Thymus (tissue), 11 donors: ENCODE measurements around the gene SLC2A5. TPM values are rescaled to one million over a fixed set of nuclear protein-coding genes. Genes with fewer than 3 reads are reported as not detected.

Experiments used
- DNase-seq, 9 donors: peaks; one replicate each; pipeline ENCODE4 v3.0.0-alpha.2; 2013; ENCODE audit warnings: low spot score in 9 of 9, low read depth in 6 of 9, missing footprints in 1 of 9
- H3K27ac ChIP-seq, 2 donors: one replicate each; pipeline ENCODE4 v1.5.1; 2013; ENCODE audit warnings: control low read depth in 1 of 2, low read depth in 1 of 2, low read length in 1 of 2, mild to moderate bottlenecking in 1 of 2, moderate library complexity in 1 of 2
- H3K27me3 ChIP-seq, 2 donors: one replicate each; pipeline ENCODE4 v1.5.1; 2013; ENCODE audit warnings: low read length in 1 of 2; ENCODE audit not compliant: control insufficient read depth in 2 of 2, insufficient read depth in 1 of 2
- H3K36me3 ChIP-seq, 2 donors: one replicate each; pipeline ENCODE4 v1.5.1; 2013; ENCODE audit warnings: low read length in 1 of 2, mild to moderate bottlenecking in 1 of 2, moderate library complexity in 1 of 2; ENCODE audit not compliant: control insufficient read depth in 2 of 2, insufficient read depth in 2 of 2
- H3K4me1 ChIP-seq, 2 donors: one replicate each; pipeline ENCODE4 v1.5.1; 2013; ENCODE audit warnings: low read length in 2 of 2; ENCODE audit not compliant: control insufficient read depth in 2 of 2, insufficient read depth in 2 of 2
- H3K4me3 ChIP-seq, 2 donors: one replicate each; pipeline ENCODE4 v1.5.1; 2013; ENCODE audit warnings: low read length in 2 of 2, control low read depth in 1 of 2, mild to moderate bottlenecking in 1 of 2
- H3K9me3 ChIP-seq, 2 donors: one replicate each; pipeline ENCODE4 v1.5.1; 2013; ENCODE audit warnings: low read length in 1 of 2, mild to moderate bottlenecking in 1 of 2; ENCODE audit not compliant: control insufficient read depth in 2 of 2, insufficient read depth in 1 of 2
- WGBS: extraction: QIAGEN DNeasy Blood & Tissue Kit; methylation state at CpG from one replicate; pipeline ENCODE4 v1.1.7; 2013; 5-methylcytosine and 5-hydroxymethylcytosine counted together
- polyA plus RNA-seq: library from polyadenylated mRNA; stranded (reverse); fragments of 200-250 nt; gene quantifications from one replicate; pipeline ENCODE4 v1.2.3, GENCODE V29; 2013
- total RNA-seq: library from RNA; stranded (reverse); fragments of 120-200 nt; gene quantifications from one replicate; pipeline ENCODE4 v1.2.4, GENCODE V29; 2013
- donor health status: healthy.

The SLC2A5 gene
- total and polyA plus RNA-seq, 2 donors, result 1.5 to 6.8 TPM

GRCh38 chr1:9070486-9070885 is 1.1 kb upstream of the SLC2A5 start:
- Histone ChIP-seq H3K27me3 (no peaks in the 10 kb centered on the region), H3K4me3 (no peak overlapping the region), H3K4me1 (peaks cover 0 to 9% of the 10 kb centered on the region in 2 donors), H3K27ac (no peak overlapping the region), H3K9me3 (no peaks in the 10 kb centered on the region), H3K36me3 (no peaks in the 10 kb centered on the region)
- WGBS, result 96% methylated on average over 7 of the region's 7 CpGs
- DNase-seq, result no peak

DNA sequence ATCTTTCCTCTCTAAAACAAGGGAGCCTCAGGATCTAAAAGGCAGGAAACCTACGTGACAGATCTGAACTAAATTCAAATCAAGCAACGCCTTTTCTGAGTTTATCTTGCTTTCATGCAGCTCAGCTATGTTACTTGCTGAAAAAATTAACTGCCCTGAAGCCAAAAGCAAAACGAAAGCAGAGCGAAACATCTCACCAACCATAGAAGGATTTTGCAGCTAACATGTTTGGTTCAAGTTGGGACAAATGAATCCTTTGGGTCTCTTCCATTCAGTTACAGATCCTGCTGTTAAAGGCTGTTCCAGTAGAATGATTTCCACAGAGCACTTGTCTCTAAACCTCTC is 482 bp downstream of the SLC2A5 start:
- H3K4me3 ChIP-seq, result no peak overlapping the region
- peak in 1 of 9 donors; percentile 29 for DNase-seq
- H3K9me3 ChIP-seq, result no peaks in the 10 kb centered on the region
- 36% methylated on average over 4 of the region's 4 CpGs for WGBS
- H3K27me3 ChIP-seq, result no peaks in the 10 kb centered on the region
- H3K4me1 ChIP-seq, result peaks cover 0 to 11% of the 10 kb centered on the region in 2 donors
- no peaks in the 10 kb centered on the region for H3K36me3 ChIP-seq
- H3K27ac ChIP-seq, result peak overlapping the region in 1 of 2 donors; percentile 3

- no peaks in the 10 kb centered on the region for H3K36me3 ChIP-seq
- H3K27ac ChIP-seq, result peak overlapping the region in 1 of 2 donors; percentile 25
- no peak overlapping the region for H3K4me3 ChIP-seq
- WGBS, result 90% methylated on average over 24 of the region's 24 CpGs
- no peaks in the 10 kb centered on the region for H3K9me3 ChIP-seq
- DNase-seq, result no peak
- peaks cover 0 to 11% of the 10 kb centered on the region in 2 donors for H3K4me1 ChIP-seq
- H3K27me3 ChIP-seq, result no peaks in the 10 kb centered on the region
These were observed 2.3 kb downstream of the SLC2A5 start for GRCh38 chr1:9066945-9067807.

- no peak overlapping the region for H3K4me3 ChIP-seq
- 95% methylated on average over 7 of the region's 7 CpGs for WGBS
- H3K4me1 ChIP-seq, result peaks cover 0 to 11% of the 10 kb centered on the region in 2 donors
- DNase-seq, result no peak
- no peak overlapping the region for H3K27ac ChIP-seq
- H3K9me3 ChIP-seq, result no peaks in the 10 kb centered on the region
- H3K36me3 ChIP-seq, result no peaks in the 10 kb centered on the region
- H3K27me3 ChIP-seq, result no peaks in the 10 kb centered on the region
These were observed 4.2 kb downstream of the SLC2A5 start for GRCh38 chr1:9065213-9065751.

GRCh38 chr1:9062846-9063245 is 6.6 kb downstream of the SLC2A5 start:
- Histone ChIP-seq H3K4me1 (peaks cover 0 to 5% of the 10 kb centered on the region in 2 donors), H3K27ac (no peak overlapping the region), H3K9me3 (no peaks in the 10 kb centered on the region), H3K36me3 (no peaks in the 10 kb centered on the region), H3K27me3 (no peaks in the 10 kb centered on the region), H3K4me3 (no peak overlapping the region)
- no peak for DNase-seq
- 96% methylated on average over 5 of the region's 5 CpGs for WGBS

DNA sequence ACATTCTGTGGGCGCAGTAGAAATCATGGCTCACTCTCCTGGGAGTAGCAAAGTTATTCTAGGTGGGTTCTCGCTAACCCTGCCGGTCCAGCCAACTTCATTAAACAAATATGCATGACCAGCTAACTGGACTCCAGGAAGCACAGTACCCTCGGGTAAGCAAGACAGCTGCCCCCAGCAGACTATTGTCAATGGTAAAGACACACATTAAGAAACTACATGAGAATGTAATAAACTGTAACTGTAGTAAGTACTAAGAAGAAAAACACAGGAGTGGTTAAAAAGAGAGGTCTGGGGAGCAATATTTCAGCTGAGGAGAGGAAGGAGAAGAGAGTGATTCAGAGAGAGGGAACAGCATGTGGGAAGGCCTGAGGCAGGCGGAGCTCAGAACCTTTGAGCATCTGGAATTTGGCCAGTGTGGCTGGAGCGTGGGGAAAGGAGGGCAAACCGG is 7.4 kb downstream of the SLC2A5 start:
- Histone ChIP-seq H3K36me3 (no peaks in the 10 kb centered on the region), H3K27me3 (no peaks in the 10 kb centered on the region), H3K9me3 (no peaks in the 10 kb centered on the region), H3K4me3 (no peak overlapping the region), H3K4me1 (peaks cover 0 to 5% of the 10 kb centered on the region in 2 donors), H3K27ac (no peak overlapping the region)
- 96% methylated on average over 7 of the region's 7 CpGs for WGBS
- no peak for DNase-seq

- Histone ChIP-seq H3K36me3 (no peaks in the 10 kb centered on the region), H3K4me3 (no peak overlapping the region), H3K4me1 (peaks cover 0 to 5% of the 10 kb centered on the region in 2 donors), H3K27ac (no peak overlapping the region), H3K9me3 (no peaks in the 10 kb centered on the region), H3K27me3 (no peaks in the 10 kb centered on the region)
- WGBS, result 79% methylated on average over 6 of the region's 6 CpGs
- DNase-seq, result no peak
These were observed 8.0 kb downstream of the SLC2A5 start for GRCh38 chr1:9061252-9061960.

- 96% methylated on average over 4 of the region's 4 CpGs for WGBS
- Histone ChIP-seq H3K36me3 (no peaks in the 10 kb centered on the region), H3K27ac (no peak overlapping the region), H3K9me3 (no peaks in the 10 kb centered on the region), H3K4me3 (no peak overlapping the region), H3K27me3 (no peaks in the 10 kb centered on the region), H3K4me1 (peaks cover 0 to 5% of the 10 kb centered on the region in 2 donors)
- no peak for DNase-seq
These were observed 9.3 kb downstream of the SLC2A5 start for GRCh38 chr1:9059891-9060744.
